ENCODE measurements around the gene RBPJ.

RBPJ gene

GRCh38 chr4:26462874-26463273 is 142.1 kb downstream of the RBPJ start:
- DNase-seq, result no peak

- no peak for DNase-seq
Observed at GRCh38 chr4:26463386-26463785, 142.6 kb downstream of the RBPJ start.

GRCh38 chr4:26464420-26465095 is 143.7 kb downstream of the RBPJ start:
- DNase-seq, result no peak

GRCh38 chr4:26466578-26467270 is 145.9 kb downstream of the RBPJ start:
- DNase-seq, result no peak

- DNase-seq, result no peak
Observed at GRCh38 chr4:26467724-26468123, 146.9 kb downstream of the RBPJ start.

GRCh38 chr4:26468283-26468949 is 147.6 kb downstream of the RBPJ start:
- DNase-seq, result no peak

- DNase-seq, result no peak
Observed at GRCh38 chr4:26468977-26469376, 148.2 kb downstream of the RBPJ start.

GRCh38 chr4:26471890-26472289 is 151.1 kb downstream of the RBPJ start:
- DNase-seq, result no peak

GRCh38 chr4:26473893-26474292 is 153.1 kb downstream of the RBPJ start:
- no peak for DNase-seq

- DNase-seq, result no peak
Observed at GRCh38 chr4:26474551-26474950, 153.7 kb downstream of the RBPJ start.

GRCh38 chr4:26475716-26476115 is 154.9 kb downstream of the RBPJ start:
- DNase-seq, result no peak

GRCh38 chr4:26476545-26476944 is 155.7 kb downstream of the RBPJ start:
- DNase-seq, result no peak

- no peak for DNase-seq
Observed at GRCh38 chr4:26478330-26478729, 157.5 kb downstream of the RBPJ start.

GRCh38 chr4:26482508-26483462 is 162.0 kb downstream of the RBPJ start:
- DNase-seq, result no peak

GRCh38 chr4:26484032-26484515 is 163.3 kb downstream of the RBPJ start:
- no peak for DNase-seq

- no peak for DNase-seq
Observed at GRCh38 chr4:26484516-26484915, 163.7 kb downstream of the RBPJ start.

Measured in C1 segment of cervical spinal cord (tissue), 14 donors.